ENCODE data around the gene NCOA5.

Gene NCOA5

GRCh38 chr20:46040902-46041535, 48.7 kb downstream of the NCOA5 start:
- DNase-seq (ENCODE audit: low read depth in 3 of 3), result peak in 1 of 3 donors; percentile 36

- no peak for DNase-seq (ENCODE audit: low read depth in 3 of 3)
Observed at GRCh38 chr20:46037036-46037435, 52.7 kb downstream of the NCOA5 start.

GRCh38 chr20:46036370-46036769, 53.4 kb downstream of the NCOA5 start:
- no peak for DNase-seq (ENCODE audit: low read depth in 3 of 3)

GRCh38 chr20:46035713-46036112, 54.0 kb downstream of the NCOA5 start:
- DNase-seq (ENCODE audit: low read depth in 3 of 3), result no peak

DNA sequence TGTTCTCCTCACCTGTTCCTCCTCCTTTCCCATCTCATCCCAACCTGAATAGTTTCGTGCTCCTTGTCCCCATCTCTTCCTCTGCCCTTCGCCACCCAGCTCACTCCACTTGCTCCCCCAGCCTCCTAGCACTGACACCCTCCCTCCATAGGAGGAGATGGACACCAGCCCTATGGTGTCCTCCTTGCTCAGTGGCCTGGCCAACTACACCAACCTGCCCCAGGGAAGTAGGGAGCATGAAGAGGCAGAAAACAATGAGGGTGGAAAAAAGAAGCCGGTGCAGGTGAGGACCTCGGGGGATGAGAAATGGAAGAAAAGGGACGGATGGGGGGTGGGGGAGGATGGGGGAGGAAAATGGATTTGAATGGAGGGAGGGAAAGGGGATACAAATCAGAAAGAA, 54.5 kb downstream of the NCOA5 start:
- no peak for DNase-seq (ENCODE audit: low read depth in 3 of 3)

- no peak for DNase-seq (ENCODE audit: low read depth in 3 of 3)
Observed at GRCh38 chr20:46034039-46034438, 55.7 kb downstream of the NCOA5 start.

DNA sequence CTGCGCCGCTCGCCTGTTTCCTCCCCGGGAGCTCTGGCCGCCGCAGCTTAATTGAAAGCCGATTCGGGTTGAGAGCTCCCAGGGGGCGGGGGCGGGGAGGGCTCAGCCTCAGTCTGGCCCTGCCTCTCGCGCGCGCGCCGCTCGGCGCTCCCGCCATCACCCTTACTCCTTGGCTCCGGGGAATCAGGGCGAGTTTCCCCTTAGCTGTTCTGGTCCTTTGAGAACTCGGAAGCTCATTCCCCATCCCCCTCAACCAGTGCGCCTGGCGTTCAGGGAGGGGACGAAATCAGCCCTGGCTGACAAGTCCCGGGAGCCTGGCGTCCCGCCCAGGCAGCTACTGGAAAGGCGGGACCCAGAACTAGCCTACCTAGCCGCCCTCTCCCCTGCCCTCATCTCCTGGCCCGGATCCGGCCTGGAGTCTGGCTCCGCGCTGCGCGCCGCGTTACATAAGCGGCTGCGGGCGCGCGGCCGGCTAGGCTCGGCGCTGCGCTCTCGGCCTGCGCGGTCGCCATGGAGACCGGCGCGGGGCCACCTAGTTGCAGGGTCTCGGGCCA, 58.0 kb downstream of the NCOA5 start:
- DNase-seq (ENCODE audit: low read depth in 3 of 3), result no peak

GRCh38 chr20:46031014-46031569, 58.7 kb downstream of the NCOA5 start:
- no peak for DNase-seq (ENCODE audit: low read depth in 3 of 3)

GRCh38 chr20:46030284-46031013, 59.3 kb downstream of the NCOA5 start:
- DNase-seq (ENCODE audit: low read depth in 3 of 3), result no peak

GRCh38 chr20:46028772-46029371, 60.9 kb downstream of the NCOA5 start, which contains the start of gene SLC12A5:
TSS of gene SLC12A5 (plus strand) at chr20:46029215. CDS start at chr20:46029345, 130 bp downstream.
- no peak for DNase-seq (ENCODE audit: low read depth in 3 of 3)

DNA sequence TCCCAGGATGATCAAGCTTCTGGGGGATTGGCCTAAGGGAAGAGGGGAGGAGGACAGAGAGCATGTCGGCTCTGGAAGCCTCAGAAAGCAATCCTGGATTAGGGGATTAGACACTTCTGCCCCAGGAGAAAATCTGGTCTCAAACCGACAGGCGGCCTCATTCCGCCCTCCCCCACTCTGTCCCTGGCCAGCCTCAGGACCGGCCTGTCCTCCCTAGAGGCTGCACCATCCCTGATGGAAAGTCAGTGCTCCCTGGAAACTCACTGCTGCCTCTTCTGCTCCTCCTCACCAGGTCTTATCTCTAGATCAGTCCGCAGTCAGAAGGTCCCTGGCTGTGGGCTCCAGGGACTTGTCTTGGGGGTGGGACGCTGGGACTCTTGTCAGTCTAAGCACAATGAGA, 61.7 kb downstream of the NCOA5 start:
- DNase-seq (ENCODE audit: low read depth in 3 of 3), result no peak

DNA sequence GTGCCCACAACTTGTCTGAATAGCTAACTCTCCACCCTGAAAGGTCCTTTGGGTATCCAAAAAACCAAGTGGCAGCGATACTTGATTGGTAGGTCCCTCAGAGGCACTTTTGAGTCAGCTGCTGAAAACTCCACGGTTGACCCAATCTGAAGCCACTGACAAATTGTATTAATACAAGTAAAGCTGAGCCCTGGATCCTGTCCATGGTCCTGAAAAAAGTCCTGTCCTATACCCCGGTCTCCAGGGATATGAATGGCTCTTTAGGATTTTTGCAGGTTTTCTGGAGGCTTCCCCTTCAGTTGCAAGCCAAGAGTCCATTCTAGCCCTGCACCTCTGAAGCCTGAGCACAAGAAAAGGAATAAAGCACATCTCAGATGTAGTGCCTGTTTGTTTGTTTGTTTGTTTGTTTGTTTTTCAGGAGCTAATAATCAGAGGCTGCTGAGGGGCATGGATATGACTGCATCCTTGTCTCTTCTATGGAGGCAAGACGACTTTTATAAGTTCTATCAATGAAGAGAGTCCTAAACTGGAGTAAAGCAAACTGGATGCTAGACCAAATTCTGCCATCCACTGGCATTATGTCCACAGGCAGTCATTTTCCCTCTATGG, 62.4 kb downstream of the NCOA5 start:
- DNase-seq (ENCODE audit: low read depth in 3 of 3), result peak in 1 of 3 donors; percentile 40

DNA sequence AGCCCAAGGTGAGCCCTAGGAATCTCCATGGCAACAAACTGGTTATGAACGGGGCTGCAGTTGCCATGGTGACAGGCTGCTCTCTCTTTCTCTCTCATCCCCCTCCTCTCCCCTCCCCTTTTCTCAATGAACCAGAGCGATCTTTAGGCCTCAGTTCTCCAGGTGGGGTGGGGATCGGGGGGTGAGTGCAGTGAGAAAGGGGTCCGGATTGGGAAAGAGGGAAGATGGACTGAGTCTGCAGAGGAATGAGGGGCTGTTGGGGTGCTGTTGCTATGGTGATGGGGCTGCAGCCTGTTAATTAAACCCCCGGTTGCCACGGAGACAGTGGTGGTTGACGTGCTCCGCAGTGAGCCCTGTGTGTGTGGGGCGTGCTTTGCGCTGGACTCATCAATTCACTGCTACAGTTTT, 64.4 kb downstream of the NCOA5 start:
- no peak for DNase-seq (ENCODE audit: low read depth in 3 of 3)

DNA sequence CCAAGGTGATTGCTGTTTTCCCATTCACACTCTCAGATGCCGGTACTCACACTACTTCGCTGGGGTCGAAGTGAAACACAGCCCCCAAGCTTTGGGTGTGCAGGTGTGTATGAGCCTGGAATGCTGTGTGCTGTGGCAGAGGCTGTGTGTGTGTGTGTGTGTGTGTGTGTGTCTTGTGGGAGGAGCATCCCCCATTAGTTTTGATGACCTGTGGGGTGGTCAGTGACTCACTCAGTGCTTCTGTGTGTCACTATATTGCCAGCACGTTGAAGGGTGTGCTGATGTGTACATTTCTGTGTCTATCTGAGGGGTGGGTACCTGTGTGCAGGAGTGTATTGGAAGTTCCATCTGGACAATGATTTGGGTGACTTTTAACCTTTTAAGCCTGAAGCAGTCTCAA, 65.8 kb downstream of the NCOA5 start:
- no peak for DNase-seq (ENCODE audit: low read depth in 3 of 3)

DNA sequence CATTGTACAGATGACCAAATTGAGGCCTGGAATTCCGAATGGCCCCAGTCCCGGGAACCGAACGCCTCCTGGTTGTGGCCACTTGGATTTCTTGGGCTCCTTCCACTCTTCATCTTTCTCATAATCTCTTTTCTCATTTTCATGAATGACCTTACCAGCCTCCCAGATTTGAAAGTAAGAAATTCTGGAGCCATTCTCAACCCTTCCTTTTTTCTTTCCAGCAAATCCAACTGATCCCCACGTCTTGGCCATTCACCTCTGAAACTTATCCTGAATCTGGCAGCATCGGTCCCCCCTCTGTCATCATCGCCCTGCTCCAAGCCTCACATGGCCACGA, 66.6 kb downstream of the NCOA5 start:
- no peak for DNase-seq (ENCODE audit: low read depth in 3 of 3)

GRCh38 chr20:46022411-46023147, 67.2 kb downstream of the NCOA5 start:
- DNase-seq (ENCODE audit: low read depth in 3 of 3), result peak; percentile 54 to 77 (median 68)

GRCh38 chr20:46021361-46022359, 68.1 kb downstream of the NCOA5 start:
- peak in 2 of 3 donors; percentile 41 to 47 for DNase-seq (ENCODE audit: low read depth in 3 of 3)

- no peak for DNase-seq (ENCODE audit: low read depth in 3 of 3)
Observed at GRCh38 chr20:46020555-46020954, 69.2 kb downstream of the NCOA5 start.

- no peak for DNase-seq (ENCODE audit: low read depth in 3 of 3)
Observed at GRCh38 chr20:46018611-46019010, 71.2 kb downstream of the NCOA5 start.

GRCh38 chr20:46018112-46018511, 71.7 kb downstream of the NCOA5 start:
- DNase-seq (ENCODE audit: low read depth in 3 of 3), result no peak

Measured in stimulated activated CD4-positive, alpha-beta T cell treated with anti-CD3 and anti-CD28 coated beads, TNF-alpha, amount 100 ng/mL, for 48 hours (primary cell).